Measurements from ENCODE around the gene IQCM.

The IQCM gene

GRCh38 chr4:149719806-149720205 is 95.8 kb downstream of the IQCM start:
- ATAC-seq (ENCODE audit: low read depth) = no peak
- Histone ChIP-seq H3K36me3 (ENCODE audit: low read depth) (no peaks in the 10 kb centered on the region), H3K9me3 (ENCODE audit: severe bottlenecking) (no peaks in the 10 kb centered on the region), H3K4me1 (ENCODE audit: insufficient read depth, poor library complexity, severe bottlenecking) (no peaks in the 10 kb centered on the region), H3K27ac (ENCODE audit: poor library complexity, severe bottlenecking) (no peak overlapping the region), H3K27me3 (ENCODE audit: insufficient read depth, poor library complexity, severe bottlenecking) (no peaks in the 10 kb centered on the region), H3K4me3 (ENCODE audit: severe bottlenecking) (no peak overlapping the region)
- TF ChIP-seq, protein P1, sequence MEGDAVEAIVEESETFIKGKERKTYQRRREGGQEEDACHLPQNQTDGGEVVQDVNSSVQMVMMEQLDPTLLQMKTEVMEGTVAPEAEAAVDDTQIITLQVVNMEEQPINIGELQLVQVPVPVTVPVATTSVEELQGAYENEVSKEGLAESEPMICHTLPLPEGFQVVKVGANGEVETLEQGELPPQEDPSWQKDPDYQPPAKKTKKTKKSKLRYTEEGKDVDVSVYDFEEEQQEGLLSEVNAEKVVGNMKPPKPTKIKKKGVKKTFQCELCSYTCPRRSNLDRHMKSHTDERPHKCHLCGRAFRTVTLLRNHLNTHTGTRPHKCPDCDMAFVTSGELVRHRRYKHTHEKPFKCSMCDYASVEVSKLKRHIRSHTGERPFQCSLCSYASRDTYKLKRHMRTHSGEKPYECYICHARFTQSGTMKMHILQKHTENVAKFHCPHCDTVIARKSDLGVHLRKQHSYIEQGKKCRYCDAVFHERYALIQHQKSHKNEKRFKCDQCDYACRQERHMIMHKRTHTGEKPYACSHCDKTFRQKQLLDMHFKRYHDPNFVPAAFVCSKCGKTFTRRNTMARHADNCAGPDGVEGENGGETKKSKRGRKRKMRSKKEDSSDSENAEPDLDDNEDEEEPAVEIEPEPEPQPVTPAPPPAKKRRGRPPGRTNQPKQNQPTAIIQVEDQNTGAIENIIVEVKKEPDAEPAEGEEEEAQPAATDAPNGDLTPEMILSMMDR (IDR thresholded peaks at IDR 0.05; ENCODE audit: poor library complexity, severe bottlenecking) = no peak
- no peak for DNase-seq (ENCODE audit: low spot score)

GRCh38 chr4:149719357-149719756 is 96.3 kb downstream of the IQCM start:
- TF ChIP-seq, protein P1 (IDR thresholded peaks at IDR 0.05; ENCODE audit: poor library complexity, severe bottlenecking) = no peak
- no peak for DNase-seq (ENCODE audit: low spot score)
- Histone ChIP-seq H3K9me3 (ENCODE audit: severe bottlenecking) (no peaks in the 10 kb centered on the region), H3K27ac (ENCODE audit: poor library complexity, severe bottlenecking) (no peak overlapping the region), H3K4me3 (ENCODE audit: severe bottlenecking) (no peak overlapping the region), H3K27me3 (ENCODE audit: insufficient read depth, poor library complexity, severe bottlenecking) (no peaks in the 10 kb centered on the region), H3K36me3 (ENCODE audit: low read depth) (no peaks in the 10 kb centered on the region), H3K4me1 (ENCODE audit: insufficient read depth, poor library complexity, severe bottlenecking) (no peaks in the 10 kb centered on the region)
- ATAC-seq (ENCODE audit: low read depth) = no peak

- no peaks in the 10 kb centered on the region for H3K27me3 ChIP-seq (ENCODE audit: insufficient read depth, poor library complexity, severe bottlenecking)
- TF ChIP-seq, protein P1 (IDR thresholded peaks at IDR 0.05; ENCODE audit: poor library complexity, severe bottlenecking) = no peak
- no peaks in the 10 kb centered on the region for H3K4me1 ChIP-seq (ENCODE audit: insufficient read depth, poor library complexity, severe bottlenecking)
- no peaks in the 10 kb centered on the region for H3K36me3 ChIP-seq (ENCODE audit: low read depth)
- H3K9me3 ChIP-seq (ENCODE audit: severe bottlenecking) = no peaks in the 10 kb centered on the region
- DNase-seq (ENCODE audit: low spot score) (no peak), ATAC-seq (ENCODE audit: low read depth) (no peak)
- no peak overlapping the region for H3K4me3 ChIP-seq (ENCODE audit: severe bottlenecking)
- H3K27ac ChIP-seq (ENCODE audit: poor library complexity, severe bottlenecking) = no peak overlapping the region
These were observed 97.1 kb downstream of the IQCM start for GRCh38 chr4:149718500-149718899.

- Histone ChIP-seq H3K4me3 (ENCODE audit: severe bottlenecking) (no peak overlapping the region), H3K9me3 (ENCODE audit: severe bottlenecking) (no peaks in the 10 kb centered on the region), H3K27ac (ENCODE audit: poor library complexity, severe bottlenecking) (no peak overlapping the region), H3K36me3 (ENCODE audit: low read depth) (no peaks in the 10 kb centered on the region), H3K27me3 (ENCODE audit: insufficient read depth, poor library complexity, severe bottlenecking) (no peaks in the 10 kb centered on the region), H3K4me1 (ENCODE audit: insufficient read depth, poor library complexity, severe bottlenecking) (no peaks in the 10 kb centered on the region)
- ATAC-seq (ENCODE audit: low read depth) (no peak), DNase-seq (ENCODE audit: low spot score) (no peak)
- TF ChIP-seq, protein P1 (IDR thresholded peaks at IDR 0.05; ENCODE audit: poor library complexity, severe bottlenecking) = no peak
These were observed 98.9 kb downstream of the IQCM start for GRCh38 chr4:149716728-149717127.

DNA sequence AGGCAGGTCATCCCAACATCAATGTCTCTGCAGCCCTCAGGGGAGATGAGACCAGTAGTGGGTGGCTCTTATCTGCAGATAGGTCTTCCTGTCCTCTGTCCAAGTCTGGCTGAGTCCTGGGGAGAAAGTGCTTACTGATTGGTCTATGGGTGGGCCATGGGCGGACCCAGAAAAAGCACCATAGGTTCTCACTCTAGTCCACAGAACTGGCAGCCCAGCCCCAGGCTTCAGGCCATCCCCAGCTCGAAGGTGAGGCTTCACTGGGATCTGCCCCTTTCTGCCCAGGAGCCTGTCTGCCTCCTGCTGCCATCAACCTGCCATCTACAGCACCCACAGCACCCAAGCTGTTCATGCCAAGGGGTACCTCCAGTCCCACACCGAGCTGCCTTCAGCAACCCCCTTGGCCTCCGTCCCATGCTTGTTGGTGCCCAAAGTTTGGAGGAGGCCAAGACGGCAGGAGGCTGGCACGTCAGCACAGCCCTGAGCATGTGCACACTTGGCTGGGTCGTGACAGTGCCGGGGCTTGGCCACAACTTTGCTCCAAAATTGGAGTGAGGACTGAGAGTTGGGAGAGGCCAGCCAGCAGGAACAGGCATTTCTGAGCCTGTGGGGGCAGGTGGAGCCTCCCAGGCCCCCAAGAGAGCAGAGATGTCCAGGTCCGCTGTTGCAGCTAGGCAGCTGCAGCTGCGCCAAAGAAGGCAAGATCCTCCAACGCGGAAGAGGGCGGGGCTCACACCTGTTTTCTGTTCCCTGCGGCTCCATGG is 99.6 kb downstream of the IQCM start:
- H3K27ac ChIP-seq (ENCODE audit: poor library complexity, severe bottlenecking) = no peak overlapping the region
- H3K4me1 ChIP-seq (ENCODE audit: insufficient read depth, poor library complexity, severe bottlenecking) = no peaks in the 10 kb centered on the region
- no peak overlapping the region for H3K4me3 ChIP-seq (ENCODE audit: severe bottlenecking)
- H3K9me3 ChIP-seq (ENCODE audit: severe bottlenecking) = no peaks in the 10 kb centered on the region
- no peaks in the 10 kb centered on the region for H3K36me3 ChIP-seq (ENCODE audit: low read depth)
- ATAC-seq (ENCODE audit: low read depth) (no peak), DNase-seq (ENCODE audit: low spot score) (peak; percentile 37)
- TF ChIP-seq, protein P1 (IDR thresholded peaks at IDR 0.05; ENCODE audit: poor library complexity, severe bottlenecking) = no peak
- H3K27me3 ChIP-seq (ENCODE audit: insufficient read depth, poor library complexity, severe bottlenecking) = no peaks in the 10 kb centered on the region
